Transverse colon (tissue), 4 donors: Measurements from ENCODE around the gene DNAI1. TPM values are rescaled to one million over a fixed set of nuclear protein-coding genes. Genes with fewer than 3 reads are reported as not detected.

Experiments used
- DNase-seq: peaks from one replicate; pipeline ENCODE4 v3.0.0-alpha.2; 2019
- H3K27ac ChIP-seq, 4 donors: fragments of 200-600 bp; sonication (generic); 2 replicates each; pipeline ENCODE4 v1.5.1; 2016 to 2018; ENCODE audit warnings: inconsistent platforms in 4 of 4
- H3K27me3 ChIP-seq: fragments of 200-600 bp; sonication (generic); 2 replicates; pipeline ENCODE4 v1.5.1; 2017; ENCODE audit warnings: inconsistent platforms
- H3K36me3 ChIP-seq, 4 donors: fragments of 200-600 bp; sonication (generic); 2 replicates each; pipeline ENCODE4 v1.5.1; 2017 to 2019; ENCODE audit warnings: inconsistent platforms in 4 of 4
- H3K4me1 ChIP-seq, 4 donors: fragments of 200-600 bp; sonication (generic); 2 replicates each; pipeline ENCODE4 v1.5.1; 2017 to 2020; ENCODE audit warnings: inconsistent platforms in 4 of 4
- H3K4me3 ChIP-seq, 4 donors: fragments of 200-600 bp; sonication (generic); 1 replicate in 1 of 4; 2 replicates in 3 of 4; pipeline versions ENCODE4 v1.5.1 to v1.6.1; 2017 to 2019; ENCODE audit warnings: inconsistent platforms in 4 of 4
- H3K9me3 ChIP-seq, 2 donors: fragments of 200-600 bp; sonication (generic); 2 replicates each; pipeline ENCODE4 v1.5.1; 2017 to 2019; ENCODE audit warnings: inconsistent platforms in 2 of 2
- EP300 ChIP-seq: sonication (generic); formaldehyde crosslinking; IDR thresholded peaks from one replicate; pipeline ENCODE4 v1.6.1; 2017; ENCODE audit warnings: antibody characterized with exemption, low read depth
- POLR2A ChIP-seq: fragments of 450-650 bp; IDR thresholded peaks from one replicate; pipeline ENCODE4 v1.6.1; 2016; ENCODE audit warnings: antibody characterized with exemption, mild to moderate bottlenecking, moderate library complexity
- POLR2AphosphoS5 ChIP-seq, 3 donors: sonication (generic); formaldehyde crosslinking; IDR thresholded peaks; one replicate each; pipeline ENCODE4 v1.6.1; 2016; ENCODE audit warnings: antibody characterized with exemption in 3 of 3
- WGBS, 2 donors: methylation state at CpG; one replicate each; pipeline ENCODE4 v1.1.5; 2018; ENCODE audit warnings: low coverage in 1 of 2; 5-methylcytosine and 5-hydroxymethylcytosine counted together
- in situ Hi-C, 4 donors: fragments of 200-750 bp; cut with MboI; loops; one replicate each; pipeline versions ENCODE4 v1.15.0 to v1.15.1; 2017; ENCODE audit warnings: low sequenced_read_pairs in 3 of 4, low pct_ligation_motif_present in 1 of 4, low pct_unique_long_range_greater_than_20kb in 1 of 4
- intact Hi-C: fragments of 100-400 bp; cut with DNase I; formaldehyde crosslinking; loops from one replicate; pipeline ENCODE4 v1.15.1; 2023; ENCODE audit warnings: low total_unique reads
- total RNA-seq, 4 donors: library from RNA; depleted of rRNA; stranded (reverse); fragments of >200 nt; gene quantifications; one replicate each; pipeline ENCODE4 v1.1.0, GENCODE V29; 2016
- TF ChIP-seq, protein P1 (sequence below), 5 experiments: fragments of 200-600 bp in 3 of 5; fragments of 450-650 bp in 2 of 5; sonication (generic) in 3 of 5; IDR thresholded peaks; 1 replicate in 2 of 5; 2 replicates in 3 of 5; pipeline ENCODE4 v1.5.1; 2016 to 2017; ENCODE audit warnings: antibody characterized with exemption in 5 of 5, inconsistent platforms in 3 of 5, mild to moderate bottlenecking in 2 of 5, moderate library complexity in 1 of 5

Gene DNAI1
- total RNA-seq, 4 donors from 2014 or later = not detected

DNA sequence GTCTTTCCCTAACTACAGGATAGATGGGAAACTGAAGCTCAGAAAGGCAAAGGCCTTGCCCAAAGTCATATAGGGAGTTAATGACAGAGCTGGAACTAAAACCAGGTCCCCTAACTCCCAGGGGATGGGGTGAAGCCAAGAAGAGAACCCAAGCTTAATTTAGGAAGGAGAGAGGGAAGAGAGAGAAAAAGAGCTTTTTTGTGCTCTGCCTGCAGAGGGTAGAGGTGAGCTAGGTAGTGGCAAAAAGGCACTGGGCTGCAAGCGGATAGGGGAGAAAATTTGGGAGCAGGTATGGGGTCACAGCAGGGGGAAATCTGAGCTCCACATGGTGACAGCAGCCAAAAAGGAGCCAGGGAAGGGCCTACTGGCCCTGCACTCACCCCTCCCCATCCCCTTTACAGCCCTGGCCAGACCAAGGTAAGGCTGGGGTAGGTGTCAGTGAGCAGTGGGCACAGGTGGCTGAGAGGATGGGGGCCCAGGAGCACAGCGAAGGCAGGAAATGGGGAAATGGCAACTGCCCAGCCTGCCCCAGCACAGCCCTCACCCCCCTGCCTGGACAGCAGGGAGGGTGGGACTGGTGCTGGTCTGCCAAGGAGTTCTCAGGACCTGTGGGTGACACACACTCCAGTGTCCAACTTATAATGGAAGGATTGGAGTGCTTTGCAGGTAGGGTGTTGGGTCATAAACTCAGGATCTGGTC lies 60.9 kb downstream of the DNAI1 start:
- intact Hi-C loops = no loop called here
- TF ChIP-seq EP300 = no peak
- TF ChIP-seq, protein P1, sequence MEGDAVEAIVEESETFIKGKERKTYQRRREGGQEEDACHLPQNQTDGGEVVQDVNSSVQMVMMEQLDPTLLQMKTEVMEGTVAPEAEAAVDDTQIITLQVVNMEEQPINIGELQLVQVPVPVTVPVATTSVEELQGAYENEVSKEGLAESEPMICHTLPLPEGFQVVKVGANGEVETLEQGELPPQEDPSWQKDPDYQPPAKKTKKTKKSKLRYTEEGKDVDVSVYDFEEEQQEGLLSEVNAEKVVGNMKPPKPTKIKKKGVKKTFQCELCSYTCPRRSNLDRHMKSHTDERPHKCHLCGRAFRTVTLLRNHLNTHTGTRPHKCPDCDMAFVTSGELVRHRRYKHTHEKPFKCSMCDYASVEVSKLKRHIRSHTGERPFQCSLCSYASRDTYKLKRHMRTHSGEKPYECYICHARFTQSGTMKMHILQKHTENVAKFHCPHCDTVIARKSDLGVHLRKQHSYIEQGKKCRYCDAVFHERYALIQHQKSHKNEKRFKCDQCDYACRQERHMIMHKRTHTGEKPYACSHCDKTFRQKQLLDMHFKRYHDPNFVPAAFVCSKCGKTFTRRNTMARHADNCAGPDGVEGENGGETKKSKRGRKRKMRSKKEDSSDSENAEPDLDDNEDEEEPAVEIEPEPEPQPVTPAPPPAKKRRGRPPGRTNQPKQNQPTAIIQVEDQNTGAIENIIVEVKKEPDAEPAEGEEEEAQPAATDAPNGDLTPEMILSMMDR (IDR thresholded peaks at IDR 0.05) = no peak
- TF ChIP-seq POLR2A = no peak
- no peak for TF ChIP-seq POLR2AphosphoS5 (IDR thresholded peaks at IDR 0.05)
- WGBS, 2 donors = 71 to 92% methylated on average over 1 to 2 of the region's 2 CpGs
- DNase-seq = no peak
- H3K9me3 ChIP-seq = no peaks in the 10 kb centered on the region
- H3K4me3 ChIP-seq = no peak overlapping the region
- no peak overlapping the region for H3K27ac ChIP-seq
- in situ Hi-C loops = no loop called here
- peaks cover 8% of the 10 kb centered on the region for H3K27me3 ChIP-seq
- no peaks in the 10 kb centered on the region for H3K36me3 ChIP-seq
- H3K4me1 ChIP-seq = peaks cover 6 to 12% (median 10%) of the 10 kb centered on the region in 4 donors

DNA sequence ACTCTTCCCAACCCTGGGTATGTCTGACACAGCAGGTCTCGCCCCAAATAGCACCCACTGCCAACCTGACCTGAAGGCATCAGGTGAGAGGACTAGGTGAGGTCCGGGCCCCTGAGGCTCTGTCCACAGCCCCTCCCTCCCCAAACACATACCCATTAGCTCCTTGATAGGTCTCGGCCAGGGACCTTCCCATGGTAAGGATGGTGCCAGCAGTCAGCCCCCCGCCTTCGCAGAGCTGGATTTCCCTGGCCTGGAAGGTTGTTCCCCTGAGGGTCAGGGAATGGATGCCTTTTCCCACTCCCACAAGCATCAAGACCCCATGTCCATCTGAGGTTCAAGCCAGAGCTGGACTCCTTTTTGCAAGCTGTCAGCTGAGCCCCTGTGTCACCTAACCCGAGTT lies 61.5 kb downstream of the DNAI1 start:
- H3K27me3 ChIP-seq = peaks cover 14% of the 10 kb centered on the region
- H3K36me3 ChIP-seq = no peaks in the 10 kb centered on the region
- H3K27ac ChIP-seq = no peak overlapping the region
- peaks cover 6 to 12% (median 10%) of the 10 kb centered on the region in 4 donors for H3K4me1 ChIP-seq
- intact Hi-C loops = no loop called here
- DNase-seq = no peak
- TF ChIP-seq POLR2AphosphoS5 (IDR thresholded peaks at IDR 0.05) (no peak), POLR2A (no peak), EP300 (no peak)
- TF ChIP-seq, protein P1 (IDR thresholded peaks at IDR 0.05) = no peak
- no peaks in the 10 kb centered on the region for H3K9me3 ChIP-seq
- WGBS, 2 donors = 73% methylated on average over 5 of the region's 6 CpGs; no CpG with 5 or more reads in 1 of the 2 donors
- in situ Hi-C loops = no loop called here
- H3K4me3 ChIP-seq = no peak overlapping the region

DNA sequence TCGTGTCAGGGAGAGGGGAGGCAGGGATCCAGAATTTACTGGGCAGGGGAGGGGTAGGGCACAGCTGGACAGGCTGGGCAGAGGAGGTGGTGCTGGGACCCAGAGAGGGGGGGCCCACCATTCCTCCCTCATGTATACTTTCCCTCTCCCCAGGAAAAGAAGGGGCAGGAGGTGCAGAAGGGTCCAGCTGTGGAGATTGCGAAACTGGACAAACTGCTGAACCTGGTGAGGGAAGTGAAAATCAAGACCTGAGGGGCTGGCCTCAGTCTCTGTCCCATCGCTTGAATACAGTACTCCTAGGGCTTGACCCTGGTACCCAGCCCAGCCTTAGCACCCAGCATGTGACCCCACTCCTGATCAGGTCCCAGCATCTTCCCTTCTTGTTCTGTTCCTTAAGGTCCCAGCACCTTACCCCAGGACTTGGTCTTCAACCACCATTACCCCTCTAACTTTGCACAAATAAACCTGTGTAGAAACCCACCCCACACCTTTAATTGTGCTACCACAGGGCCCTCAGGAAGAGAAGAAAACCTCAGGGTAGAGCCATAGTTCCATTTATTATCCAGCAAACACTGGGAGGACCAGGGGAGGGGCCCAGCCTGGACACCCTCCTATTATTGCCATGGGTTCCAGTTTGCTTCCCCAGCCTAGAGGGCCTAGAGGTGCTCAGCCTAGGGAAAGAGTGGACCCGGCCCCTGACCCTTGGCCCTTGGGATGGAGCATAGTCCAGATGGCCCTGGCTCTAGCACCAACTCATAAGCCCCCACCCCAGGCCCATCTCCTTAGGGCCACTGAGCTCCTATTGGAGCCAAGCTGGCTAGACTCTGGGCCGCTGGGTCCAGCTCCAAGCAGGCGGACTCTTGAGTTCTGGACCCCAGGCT lies 62.1 kb downstream of the DNAI1 start:
- intact Hi-C loops = no loop called here
- 77 to 100% methylated on average over 1 to 4 of the region's 6 CpGs for WGBS, 2 donors
- Histone ChIP-seq H3K4me1 (peaks cover 6 to 12% (median 10%) of the 10 kb centered on the region in 4 donors), H3K27ac (no peak overlapping the region), H3K9me3 (no peaks in the 10 kb centered on the region), H3K27me3 (peaks cover 20% of the 10 kb centered on the region), H3K4me3 (no peak overlapping the region), H3K36me3 (no peaks in the 10 kb centered on the region)
- in situ Hi-C loops = no loop called here
- TF ChIP-seq, protein P1 (IDR thresholded peaks at IDR 0.05) = no peak
- TF ChIP-seq POLR2A = no peak
- no peak for TF ChIP-seq EP300
- no peak for TF ChIP-seq POLR2AphosphoS5 (IDR thresholded peaks at IDR 0.05)
- DNase-seq = no peak

DNA sequence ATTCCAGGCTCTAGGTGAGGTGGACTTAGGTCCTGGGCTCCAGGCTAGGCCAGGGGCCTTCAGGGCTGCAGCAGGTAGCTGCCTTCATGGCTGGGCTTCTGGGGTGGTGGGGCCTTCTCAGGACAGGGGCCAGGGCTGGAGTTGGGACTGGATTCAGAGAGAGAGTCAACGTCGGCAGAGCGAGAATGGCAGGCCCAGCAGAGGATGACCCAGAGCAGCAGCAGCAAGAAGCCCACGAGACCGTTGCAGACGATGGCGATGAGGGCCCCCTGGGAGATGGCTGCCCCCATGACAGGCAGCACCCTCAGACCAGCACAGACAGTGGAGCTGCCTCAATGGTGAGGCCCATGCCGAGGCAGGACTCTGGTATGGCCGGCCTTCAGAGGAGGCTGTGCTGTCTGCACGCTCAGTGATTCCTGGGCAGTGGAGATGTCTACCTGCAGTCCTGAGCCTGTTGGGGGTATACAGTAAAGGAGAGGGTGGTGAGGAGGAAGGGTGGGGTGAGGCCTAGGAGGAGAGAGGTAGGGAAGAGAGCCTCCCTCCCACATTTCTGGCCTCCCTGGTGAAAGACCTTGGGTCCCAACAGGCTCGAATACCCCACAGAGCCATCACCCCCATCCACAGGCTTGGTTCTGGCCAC lies 62.9 kb downstream of the DNAI1 start:
- intact Hi-C loops (no loop called here), in situ Hi-C loops (no loop called here)
- DNase-seq = no peak
- H3K36me3 ChIP-seq = no peaks in the 10 kb centered on the region
- H3K27ac ChIP-seq = no peak overlapping the region
- 96 to 100% methylated on average over 1 to 10 of the region's 11 CpGs for WGBS, 2 donors
- TF ChIP-seq, protein P1 (IDR thresholded peaks at IDR 0.05) = no peak
- TF ChIP-seq EP300 (no peak), POLR2AphosphoS5 (IDR thresholded peaks at IDR 0.05) (no peak), POLR2A (no peak)
- no peaks in the 10 kb centered on the region for H3K9me3 ChIP-seq
- H3K4me1 ChIP-seq = peaks cover 6 to 12% (median 10%) of the 10 kb centered on the region in 4 donors
- H3K4me3 ChIP-seq = no peak overlapping the region
- H3K27me3 ChIP-seq = peaks cover 21% of the 10 kb centered on the region
